Epithelial cell of esophagus (primary cell): ENCODE results near the gene YBEY.

ENCODE experiments used
- DNase-seq: peaks from one replicate; pipeline ENCODE4 v3.0.0; 2010; ENCODE audit warnings: low read depth
- H3K4me3 ChIP-seq: 2 replicates; pipeline ENCODE4 v1.5.1; 2011; ENCODE audit warnings: mild to moderate bottlenecking, low read length, control low read depth
- TF ChIP-seq, protein P1 (sequence below): IDR thresholded peaks from 2 replicates; pipeline ENCODE4 v1.5.1; 2011; ENCODE audit warnings: low read depth, mild to moderate bottlenecking, low read length, control low read depth, inconsistent platforms; ENCODE audit not compliant: insufficient read depth; ENCODE audit errors: missing control alignments

Gene YBEY

DNA sequence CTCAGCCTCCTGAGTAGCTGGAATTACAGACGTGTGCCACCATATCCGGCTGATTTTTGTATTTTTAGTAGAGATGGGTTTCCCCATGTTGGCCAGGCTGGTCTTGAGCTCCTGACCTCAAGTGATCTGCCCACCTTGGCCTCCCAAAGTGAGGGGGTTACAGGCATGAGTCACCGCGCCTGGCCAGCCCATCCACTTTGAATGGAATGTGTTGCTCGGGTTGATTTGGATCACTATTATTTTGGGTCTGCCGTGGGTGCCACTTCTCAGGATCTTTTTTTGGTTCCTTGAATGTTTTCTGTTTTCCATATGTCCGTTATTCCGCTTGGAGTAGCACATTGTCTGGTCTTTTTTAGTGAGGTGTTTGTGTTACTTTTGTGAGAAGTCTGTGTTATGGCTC is 54.9 kb downstream of the YBEY start:
- DNase-seq, result no peak
- H3K4me3 ChIP-seq, result no peak overlapping the region
- TF ChIP-seq, protein P1, sequence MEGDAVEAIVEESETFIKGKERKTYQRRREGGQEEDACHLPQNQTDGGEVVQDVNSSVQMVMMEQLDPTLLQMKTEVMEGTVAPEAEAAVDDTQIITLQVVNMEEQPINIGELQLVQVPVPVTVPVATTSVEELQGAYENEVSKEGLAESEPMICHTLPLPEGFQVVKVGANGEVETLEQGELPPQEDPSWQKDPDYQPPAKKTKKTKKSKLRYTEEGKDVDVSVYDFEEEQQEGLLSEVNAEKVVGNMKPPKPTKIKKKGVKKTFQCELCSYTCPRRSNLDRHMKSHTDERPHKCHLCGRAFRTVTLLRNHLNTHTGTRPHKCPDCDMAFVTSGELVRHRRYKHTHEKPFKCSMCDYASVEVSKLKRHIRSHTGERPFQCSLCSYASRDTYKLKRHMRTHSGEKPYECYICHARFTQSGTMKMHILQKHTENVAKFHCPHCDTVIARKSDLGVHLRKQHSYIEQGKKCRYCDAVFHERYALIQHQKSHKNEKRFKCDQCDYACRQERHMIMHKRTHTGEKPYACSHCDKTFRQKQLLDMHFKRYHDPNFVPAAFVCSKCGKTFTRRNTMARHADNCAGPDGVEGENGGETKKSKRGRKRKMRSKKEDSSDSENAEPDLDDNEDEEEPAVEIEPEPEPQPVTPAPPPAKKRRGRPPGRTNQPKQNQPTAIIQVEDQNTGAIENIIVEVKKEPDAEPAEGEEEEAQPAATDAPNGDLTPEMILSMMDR, result no peak

DNA sequence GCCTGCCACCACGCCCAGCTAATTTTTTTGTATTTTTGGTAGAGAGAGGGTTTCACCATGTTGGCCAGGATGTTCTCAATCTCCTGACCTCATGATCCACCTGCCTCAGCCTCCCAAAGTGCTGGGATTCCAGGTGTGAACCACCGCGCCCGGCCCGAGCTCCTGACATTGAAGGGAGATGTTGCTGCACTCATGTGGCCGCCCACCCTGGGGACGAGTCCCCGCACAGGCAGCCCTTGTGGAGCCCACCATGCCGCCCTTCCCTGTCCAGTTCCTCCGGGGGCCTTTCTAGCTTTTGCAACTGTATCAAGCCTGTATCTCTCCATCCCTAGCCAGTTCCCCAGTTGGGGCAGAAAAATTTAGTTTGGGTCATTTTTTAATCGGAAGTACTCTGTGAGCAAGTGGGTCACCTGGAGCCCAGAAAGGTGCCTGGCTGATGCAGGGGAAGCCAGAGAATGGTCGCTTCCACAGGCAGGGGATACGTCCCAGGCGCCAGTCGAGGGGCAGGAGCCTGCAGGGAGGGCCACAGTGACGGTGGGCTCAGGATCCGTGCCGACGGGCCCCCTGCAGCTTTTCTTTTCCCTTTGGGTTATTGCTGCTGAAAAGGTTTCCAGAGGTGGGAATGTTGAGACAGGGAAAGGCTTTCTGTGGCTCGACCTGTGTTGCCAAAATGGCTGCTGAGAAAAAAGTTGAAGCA is 58.2 kb downstream of the YBEY start:
- TF ChIP-seq, protein P1, result no peak
- no peak overlapping the region for H3K4me3 ChIP-seq
- no peak for DNase-seq

DNA sequence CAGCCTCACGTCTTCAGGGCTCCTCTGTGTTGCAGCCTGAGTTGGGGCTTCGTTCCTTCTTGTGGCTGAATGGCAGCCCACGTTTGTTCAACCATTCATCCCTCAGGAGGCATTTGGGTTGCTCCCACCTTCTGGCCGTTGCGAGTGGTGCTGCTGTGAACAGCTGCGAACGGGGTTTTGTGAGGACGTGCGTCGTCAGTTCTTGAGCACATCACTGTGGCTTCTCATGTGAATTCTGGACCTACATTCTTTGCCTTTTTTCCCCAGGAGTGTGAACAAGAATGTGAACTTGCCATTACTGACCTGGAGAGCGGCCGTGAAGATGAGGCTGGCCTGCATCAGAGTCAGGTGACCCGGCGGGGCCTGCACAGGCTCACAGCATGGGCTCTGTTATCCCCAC is 59.7 kb downstream of the YBEY start:
- no peak overlapping the region for H3K4me3 ChIP-seq
- no peak for DNase-seq
- TF ChIP-seq, protein P1, result no peak

DNA sequence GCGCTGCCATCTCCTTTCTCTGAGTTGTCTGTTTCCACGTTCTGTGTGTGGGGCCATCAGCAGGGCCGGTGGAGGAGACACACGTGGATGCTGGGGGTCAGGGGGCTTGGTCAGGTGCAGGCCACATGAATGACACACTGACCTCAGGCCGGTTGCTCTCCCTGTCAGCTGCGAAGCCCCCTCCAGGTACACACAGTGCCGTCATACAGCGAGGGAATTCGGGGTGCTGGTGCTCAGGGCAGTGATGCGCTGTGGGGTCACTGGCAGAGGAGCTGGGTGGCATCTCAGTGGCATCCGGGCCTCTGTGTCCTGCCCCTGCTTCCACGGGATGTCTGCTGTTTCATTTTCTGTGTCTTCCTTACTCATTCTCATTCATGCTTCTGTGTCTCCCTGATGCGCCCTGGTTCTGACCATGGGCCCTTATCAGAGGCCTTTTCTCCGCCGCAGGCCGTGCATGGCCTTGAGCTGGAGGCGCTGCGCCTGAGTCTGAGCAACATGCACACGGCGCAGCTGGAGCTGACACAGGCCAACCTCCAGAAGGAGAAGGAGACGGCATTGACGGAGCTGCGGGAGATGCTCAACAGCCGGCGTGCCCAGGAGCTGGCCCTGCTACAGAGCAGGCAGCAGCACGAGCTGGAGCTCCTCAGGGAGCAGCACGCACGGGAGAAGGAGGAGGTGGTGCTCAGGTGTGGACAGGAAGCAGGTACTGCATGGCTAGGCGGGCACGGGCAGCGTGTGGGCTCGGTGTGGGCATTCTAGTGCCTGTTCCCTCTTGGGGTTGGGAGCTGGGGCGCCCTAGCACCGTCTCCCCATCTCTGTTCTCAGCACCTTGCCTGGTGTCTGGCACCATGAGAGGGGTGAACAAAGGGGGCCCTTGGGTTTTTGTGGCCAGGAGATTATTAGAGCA is 60.4 kb downstream of the YBEY start:
- TF ChIP-seq, protein P1, result no peak
- DNase-seq, result no peak
- no peak overlapping the region for H3K4me3 ChIP-seq

DNA sequence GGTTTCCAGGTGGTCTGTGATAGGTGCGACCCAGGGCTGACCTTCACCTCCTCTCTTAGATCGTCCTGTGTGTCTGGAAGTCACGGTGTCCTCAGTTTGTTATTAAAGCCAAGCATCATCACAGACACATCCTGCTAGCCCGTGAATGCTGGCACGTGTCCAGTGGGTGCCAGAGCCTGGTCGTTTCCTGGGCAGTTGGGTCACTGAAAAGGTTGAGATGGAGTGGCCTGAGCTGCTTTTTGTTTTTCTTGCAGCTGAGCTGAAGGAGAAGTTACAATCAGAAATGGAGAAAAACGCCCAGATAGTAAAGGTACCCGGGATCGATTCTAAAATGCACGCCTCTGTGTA is 61.0 kb downstream of the YBEY start:
- H3K4me3 ChIP-seq, result no peak overlapping the region
- TF ChIP-seq, protein P1, result no peak
- no peak for DNase-seq
